T47D (cell line): ENCODE measurements around the gene MNX1.

Experiments used
- DNase-seq, 2 experiments: peaks; one replicate each; pipeline versions ENCODE4 v3.0.0 to v3.0.0-alpha.2; 2011 to 2012; ENCODE audit warnings: low read depth in 1 of 2, low spot score in 1 of 2
- JUND ChIP-seq: IDR thresholded peaks from 2 replicates; pipeline ENCODE4 v1.6.1; 2012; ENCODE audit warnings: low read depth
- in situ Hi-C: cut with HindIII; loops from 2 replicates; pipeline ENCODE4 v1.10.0; 2016; ENCODE audit warnings: low sequenced_read_pairs, low pct_unique_long_range_greater_than_20kb

Gene MNX1

GRCh38 chr7:156954941-156955340 is 55.5 kb downstream of the MNX1 start:
- in situ Hi-C loops: no loop called here
- no peak for TF ChIP-seq JUND
- DNase-seq: no peak
